GM19035 (cell line): ENCODE measurements around the gene SPOP.
"Not testable (repeated sequence)": the region's sequence is repeated elsewhere in the genome, so short reads cannot be mapped to it uniquely, and the experiment has no call there.

Experiments used
- ATAC-seq: cut with Tn5 transposase; IDR thresholded peaks from one replicate; pipeline ENCODE4 v1.9.1; 2021; ENCODE audit not compliant: unreplicated experiment

Gene SPOP

DNA sequence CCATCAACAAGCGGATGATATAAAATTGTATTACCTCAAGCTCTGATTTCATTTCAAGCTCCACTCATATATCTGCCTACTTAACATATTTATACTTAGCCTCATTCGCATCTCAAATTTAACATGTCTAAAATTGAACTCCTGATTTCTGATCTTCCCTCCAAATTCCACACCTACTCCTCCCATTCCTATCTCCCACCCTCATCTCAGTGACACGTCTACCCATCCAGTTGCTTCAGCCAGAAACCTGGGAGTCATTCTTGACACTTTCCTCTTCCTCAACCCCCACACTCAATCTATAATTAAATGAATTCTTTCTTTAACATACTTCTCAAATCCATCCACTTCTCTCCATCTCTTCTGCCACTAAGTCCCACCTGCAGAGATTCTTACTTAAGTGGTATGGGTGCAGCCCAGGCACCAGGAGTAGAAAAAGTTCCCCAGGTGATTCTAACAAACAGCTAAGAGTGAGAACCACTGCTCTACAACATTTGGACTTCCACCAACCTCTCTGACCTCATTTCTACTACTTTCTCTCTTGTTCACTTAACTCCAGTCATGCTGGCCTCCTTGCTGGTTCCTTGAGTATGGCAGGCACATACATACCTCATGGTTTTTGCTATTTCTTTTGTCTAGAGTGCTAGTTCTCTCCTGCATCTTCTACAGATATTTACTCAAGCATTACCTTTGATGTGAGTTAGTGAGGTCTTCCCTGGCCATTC is 18.1 kb downstream of the SPOP start:
- ATAC-seq = no peak

DNA sequence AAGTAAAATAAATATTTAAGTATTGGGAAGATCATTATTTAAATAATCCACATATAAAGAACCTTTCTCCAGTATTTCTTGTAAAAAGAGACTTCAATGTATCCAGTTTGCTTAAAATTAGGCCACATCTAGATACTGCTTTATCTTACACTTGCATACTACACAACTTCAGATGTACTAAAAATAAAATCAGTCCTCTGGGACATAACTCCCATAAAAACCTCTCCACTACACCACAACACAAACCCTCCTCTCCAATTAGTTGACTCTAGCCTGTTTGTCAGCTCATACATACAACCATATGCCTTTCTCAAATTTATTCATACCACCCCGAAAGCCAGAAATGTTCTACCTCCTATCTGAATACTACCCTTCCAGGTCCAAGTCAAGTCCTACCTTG is 21.6 kb downstream of the SPOP start:
- ATAC-seq = no peak

- no peak for ATAC-seq
These were observed 30.7 kb downstream of the SPOP start for GRCh38 chr17:49647256-49647585.

DNA sequence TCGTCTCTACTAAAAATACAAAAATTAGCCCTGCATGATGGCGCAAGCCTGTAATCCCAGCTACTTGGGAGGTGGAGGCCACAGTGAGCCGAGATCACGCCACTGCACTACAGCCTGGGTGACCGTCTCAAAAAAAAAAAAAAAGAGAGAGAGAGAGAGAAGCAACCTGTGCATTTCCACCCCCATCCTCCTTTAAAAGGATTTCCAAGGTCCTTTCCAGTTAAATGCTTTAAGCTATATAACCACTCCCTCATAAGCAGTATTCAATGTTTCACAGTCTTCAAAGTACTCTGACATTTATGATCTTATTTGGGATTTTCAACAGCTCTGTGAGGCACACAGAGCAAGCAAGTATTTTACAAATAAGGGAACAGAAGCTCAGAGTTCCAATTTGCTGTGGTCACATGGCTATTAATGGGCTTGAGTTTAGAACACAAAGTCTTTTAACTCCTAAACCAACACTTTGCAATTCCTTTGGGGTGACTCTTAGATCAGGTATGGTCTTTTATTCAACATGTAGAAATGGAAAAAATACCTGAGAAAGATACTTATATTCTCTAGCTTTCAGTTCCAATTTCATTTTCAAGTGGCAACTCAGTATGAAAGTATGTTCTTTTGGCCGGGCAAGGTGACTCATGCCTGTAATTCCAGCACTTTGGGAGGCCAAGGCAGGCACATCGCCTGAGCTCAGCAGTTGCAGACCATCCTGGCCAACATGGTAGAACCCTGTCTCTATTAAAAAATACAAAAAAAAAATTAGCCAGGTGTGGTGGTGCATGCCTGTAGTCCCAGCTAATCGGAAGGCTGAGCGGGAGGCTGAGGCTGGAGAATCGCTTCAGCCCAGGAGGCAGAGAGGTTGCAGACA is 31.3 kb downstream of the SPOP start:
- peak; percentile 73 for ATAC-seq

GRCh38 chr17:49646056-49646390 is 31.9 kb downstream of the SPOP start:
- not testable (repeated sequence) for ATAC-seq

- no peak for ATAC-seq
These were observed 32.2 kb downstream of the SPOP start for GRCh38 chr17:49645654-49646053.

GRCh38 chr17:49640556-49640955 is 37.3 kb downstream of the SPOP start:
- ATAC-seq = no peak

GRCh38 chr17:49638818-49639217 is 39.1 kb downstream of the SPOP start:
- ATAC-seq = no peak

DNA sequence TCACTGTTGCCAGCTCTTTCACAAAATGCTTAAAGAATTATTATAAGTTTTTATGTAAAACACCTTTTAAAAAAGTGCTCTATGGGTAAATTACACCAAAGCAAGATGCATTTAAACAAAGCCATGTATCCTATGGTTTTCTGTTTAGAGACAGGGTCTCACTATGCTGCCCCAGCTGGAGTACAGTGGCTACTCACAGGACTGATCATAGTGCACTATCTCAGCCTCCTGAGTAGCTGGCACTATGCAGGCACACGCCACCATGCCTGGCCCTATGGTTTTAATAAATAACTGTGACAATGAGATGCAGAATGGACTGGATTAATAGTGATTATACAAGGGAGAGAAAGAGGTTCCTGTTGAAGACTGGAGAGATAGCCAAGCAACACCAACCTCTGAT is 40.2 kb downstream of the SPOP start:
- no peak for ATAC-seq

DNA sequence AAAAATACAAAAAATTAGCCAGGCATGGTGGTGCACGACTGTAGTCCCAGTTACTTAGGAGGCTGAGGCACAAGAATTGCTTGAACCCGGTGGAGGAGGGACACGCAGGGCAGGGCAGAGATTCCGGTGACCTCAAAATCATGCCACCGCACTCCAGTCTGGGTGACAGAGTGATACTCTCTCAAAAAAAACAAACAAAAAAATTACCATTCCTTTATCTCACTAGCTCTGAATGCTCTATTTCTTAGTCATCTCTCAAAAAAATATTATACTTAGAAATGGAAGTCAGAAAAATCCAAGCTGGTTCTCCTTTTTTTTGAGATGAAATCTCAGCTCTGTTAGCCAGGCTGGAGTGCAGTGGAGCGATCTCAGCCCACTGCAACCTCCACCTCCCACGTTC is 40.8 kb downstream of the SPOP start:
- no peak for ATAC-seq

GRCh38 chr17:49635121-49635520 is 42.8 kb downstream of the SPOP start:
- ATAC-seq = no peak

DNA sequence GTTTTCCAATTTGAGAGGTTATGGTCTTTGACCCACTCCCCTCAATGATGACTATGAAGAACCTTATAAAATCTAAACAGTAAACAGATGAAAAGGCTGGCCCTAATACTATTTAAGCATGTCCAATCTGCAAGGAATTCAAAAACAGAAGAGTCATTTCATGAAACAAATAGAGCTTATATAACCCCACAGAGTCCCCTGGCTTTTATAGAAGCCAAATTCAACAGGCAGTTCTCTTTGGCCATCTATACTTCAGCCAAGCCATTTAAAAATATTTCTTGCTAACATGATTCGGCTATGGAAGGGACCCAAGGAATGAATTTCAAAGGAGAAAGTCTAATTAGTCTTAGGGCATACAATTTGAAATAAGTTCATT is 43.4 kb downstream of the SPOP start:
- no peak for ATAC-seq

- no peak for ATAC-seq
These were observed 44.0 kb downstream of the SPOP start for GRCh38 chr17:49633762-49634484.

- no peak for ATAC-seq
These were observed 44.6 kb downstream of the SPOP start for GRCh38 chr17:49633250-49633649.

DNA sequence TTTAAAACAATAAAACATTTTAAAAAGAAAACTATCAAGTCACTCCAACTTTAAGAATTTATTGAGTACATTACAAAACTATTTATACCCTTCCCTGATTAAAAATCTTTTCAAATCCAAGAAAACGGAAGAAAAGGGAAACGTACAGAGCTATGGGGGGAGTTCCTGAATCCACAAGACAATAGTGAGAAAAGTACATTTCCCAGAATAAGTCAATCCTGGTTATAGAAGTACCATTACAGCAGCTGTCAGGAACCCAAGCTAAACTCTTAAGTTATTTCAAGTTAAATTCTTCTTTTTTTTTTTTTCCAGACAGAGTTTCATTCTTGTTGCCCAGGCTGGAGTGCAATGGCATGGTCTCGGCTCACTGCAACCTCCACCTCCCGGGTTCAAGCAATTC is 45.7 kb downstream of the SPOP start:
- ATAC-seq = no peak

GRCh38 chr17:49631496-49631895 is 46.4 kb downstream of the SPOP start:
- ATAC-seq = no peak

- no peak for ATAC-seq
These were observed 47.6 kb downstream of the SPOP start for GRCh38 chr17:49630113-49630900.

GRCh38 chr17:49629447-49629846 is 48.5 kb downstream of the SPOP start:
- no peak for ATAC-seq

- ATAC-seq = no peak
These were observed 53.0 kb downstream of the SPOP start for GRCh38 chr17:49624896-49625295.

- no peak for ATAC-seq
These were observed 55.9 kb downstream of the SPOP start for GRCh38 chr17:49621946-49622529.

DNA sequence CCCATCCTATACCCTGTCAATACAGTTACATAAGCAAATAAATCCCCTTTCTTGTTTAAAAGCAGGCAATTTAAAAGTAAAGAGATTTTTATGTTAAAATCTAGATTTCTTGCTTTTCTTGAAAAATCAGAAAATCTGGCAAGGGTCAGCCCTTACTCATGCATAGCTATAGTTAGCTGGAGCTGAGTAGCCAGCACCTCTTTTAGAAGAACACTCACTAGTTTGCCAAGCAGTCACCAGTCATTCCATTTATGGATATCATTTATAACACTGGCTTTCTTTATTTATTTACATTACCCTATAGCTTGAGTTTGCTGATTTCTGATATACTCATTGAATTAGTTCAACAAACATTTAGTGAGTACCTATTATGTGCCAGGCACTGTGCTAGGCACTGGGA is 56.5 kb downstream of the SPOP start:
- ATAC-seq = no peak
